Thyroid gland (tissue), 4 donors: ENCODE data around the gene BUD31. TPM values are rescaled to one million over a fixed set of nuclear protein-coding genes. Genes with fewer than 3 reads are reported as not detected.

Experiments
- DNase-seq, 2 donors: peaks; one replicate each; pipeline ENCODE4 v3.0.0-alpha.2; 2019
- H3K27ac ChIP-seq, 3 donors: fragments of 200-600 bp; sonication (generic); 1 replicate in 2 of 3; 2 replicates in 1 of 3; pipeline ENCODE4 v1.5.1; 2016 to 2019; ENCODE audit warnings: mild to moderate bottlenecking in 1 of 3, moderate library complexity in 1 of 3
- H3K27me3 ChIP-seq: fragments of 200-600 bp; sonication (generic); one replicate; pipeline ENCODE4 v1.5.1; 2019
- H3K36me3 ChIP-seq, 2 donors: fragments of 200-600 bp; sonication (generic); one replicate each; pipeline ENCODE4 v1.5.1; 2016 to 2019
- H3K4me1 ChIP-seq, 2 donors: fragments of 200-600 bp; sonication (generic); one replicate each; pipeline ENCODE4 v1.5.1; 2017 to 2019
- H3K4me3 ChIP-seq, 3 donors: fragments of 200-600 bp; sonication (generic); replicated peaks in 1 of 3; 1 replicate in 2 of 3; 2 replicates in 1 of 3; pipeline ENCODE4 v1.5.1; 2016; ENCODE audit warnings: mild to moderate bottlenecking in 1 of 3
- H3K9me3 ChIP-seq: fragments of 200-600 bp; sonication (generic); one replicate; pipeline ENCODE4 v1.5.1; 2017
- POLR2A ChIP-seq, 2 donors: fragments of 450-650 bp; IDR thresholded peaks; one replicate each; pipeline ENCODE4 v1.6.1; 2017; ENCODE audit warnings: antibody characterized with exemption in 2 of 2, mild to moderate bottlenecking in 2 of 2, moderate library complexity in 1 of 2
- WGBS, 2 donors: methylation state at CpG; one replicate each; pipeline ENCODE4 v1.1.5; 2017; 5-methylcytosine and 5-hydroxymethylcytosine counted together
- intact Hi-C: fragments of 100-400 bp; cut with DNase I; formaldehyde crosslinking; loops from one replicate; pipeline ENCODE4 v1.15.1; 2023
- total RNA-seq, 4 donors: library from RNA; depleted of rRNA; stranded (reverse); fragments of >200 nt; gene quantifications; one replicate each; pipeline ENCODE4 v1.2.3, GENCODE V29; 2016
- TF ChIP-seq, protein P1 (sequence below), 6 experiments: fragments of 200-600 bp in 3 of 6; fragments of 450-650 bp in 3 of 6; sonication (generic) in 3 of 6; IDR thresholded peaks; one replicate each; pipeline ENCODE4 v1.5.1; 2016 to 2019; ENCODE audit warnings: antibody characterized with exemption in 6 of 6, mild to moderate bottlenecking in 2 of 6, inconsistent platforms in 1 of 6, moderate library complexity in 1 of 6

Gene BUD31
- total RNA-seq, 4 donors from 2014 or later = 41.9 to 89.1 (median 65.4) TPM

DNA sequence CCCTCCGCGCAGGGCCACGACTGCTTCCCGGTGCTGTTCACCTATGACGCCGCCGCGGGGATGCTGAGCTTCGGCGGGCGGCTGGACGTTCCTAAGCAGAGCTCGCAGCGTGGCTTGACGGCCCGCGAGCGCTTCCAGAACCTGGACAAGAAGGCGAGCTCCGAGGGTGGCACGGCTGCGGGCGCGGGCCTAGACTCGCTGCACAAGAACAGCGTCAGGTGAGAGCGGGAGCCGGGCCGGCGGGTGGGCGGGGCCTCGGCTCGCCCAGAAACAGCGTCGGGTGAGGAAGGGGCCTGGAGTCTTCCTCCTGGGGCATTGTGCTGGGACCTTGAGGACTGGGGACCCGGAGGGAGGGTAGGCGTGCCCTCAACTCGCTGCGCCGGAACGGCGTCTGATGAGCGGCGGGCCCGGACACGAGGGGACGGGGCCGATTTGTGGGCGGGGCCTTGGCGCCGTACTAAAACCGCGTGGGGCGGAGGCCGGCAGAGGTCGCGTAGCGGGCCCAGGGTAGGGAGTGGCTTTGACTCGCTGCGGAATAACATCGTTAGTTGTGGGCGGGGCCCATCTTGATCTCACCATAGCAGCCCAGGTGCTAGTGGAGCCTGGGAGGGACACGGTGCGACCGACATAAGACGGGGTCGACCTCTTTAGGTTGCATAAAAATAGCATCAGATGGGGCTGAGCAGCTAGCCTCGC, 16.0 kb upstream of the BUD31 start:
- intact Hi-C loops = no loop called here
- DNase-seq = peak; percentile 86 to 89
- TF ChIP-seq, protein P1, sequence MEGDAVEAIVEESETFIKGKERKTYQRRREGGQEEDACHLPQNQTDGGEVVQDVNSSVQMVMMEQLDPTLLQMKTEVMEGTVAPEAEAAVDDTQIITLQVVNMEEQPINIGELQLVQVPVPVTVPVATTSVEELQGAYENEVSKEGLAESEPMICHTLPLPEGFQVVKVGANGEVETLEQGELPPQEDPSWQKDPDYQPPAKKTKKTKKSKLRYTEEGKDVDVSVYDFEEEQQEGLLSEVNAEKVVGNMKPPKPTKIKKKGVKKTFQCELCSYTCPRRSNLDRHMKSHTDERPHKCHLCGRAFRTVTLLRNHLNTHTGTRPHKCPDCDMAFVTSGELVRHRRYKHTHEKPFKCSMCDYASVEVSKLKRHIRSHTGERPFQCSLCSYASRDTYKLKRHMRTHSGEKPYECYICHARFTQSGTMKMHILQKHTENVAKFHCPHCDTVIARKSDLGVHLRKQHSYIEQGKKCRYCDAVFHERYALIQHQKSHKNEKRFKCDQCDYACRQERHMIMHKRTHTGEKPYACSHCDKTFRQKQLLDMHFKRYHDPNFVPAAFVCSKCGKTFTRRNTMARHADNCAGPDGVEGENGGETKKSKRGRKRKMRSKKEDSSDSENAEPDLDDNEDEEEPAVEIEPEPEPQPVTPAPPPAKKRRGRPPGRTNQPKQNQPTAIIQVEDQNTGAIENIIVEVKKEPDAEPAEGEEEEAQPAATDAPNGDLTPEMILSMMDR (IDR thresholded peaks at IDR 0.05) = no peak
- peak in 1 of 2 donors; percentile 43 for TF ChIP-seq POLR2A (IDR thresholded peaks at IDR 0.05)

DNA sequence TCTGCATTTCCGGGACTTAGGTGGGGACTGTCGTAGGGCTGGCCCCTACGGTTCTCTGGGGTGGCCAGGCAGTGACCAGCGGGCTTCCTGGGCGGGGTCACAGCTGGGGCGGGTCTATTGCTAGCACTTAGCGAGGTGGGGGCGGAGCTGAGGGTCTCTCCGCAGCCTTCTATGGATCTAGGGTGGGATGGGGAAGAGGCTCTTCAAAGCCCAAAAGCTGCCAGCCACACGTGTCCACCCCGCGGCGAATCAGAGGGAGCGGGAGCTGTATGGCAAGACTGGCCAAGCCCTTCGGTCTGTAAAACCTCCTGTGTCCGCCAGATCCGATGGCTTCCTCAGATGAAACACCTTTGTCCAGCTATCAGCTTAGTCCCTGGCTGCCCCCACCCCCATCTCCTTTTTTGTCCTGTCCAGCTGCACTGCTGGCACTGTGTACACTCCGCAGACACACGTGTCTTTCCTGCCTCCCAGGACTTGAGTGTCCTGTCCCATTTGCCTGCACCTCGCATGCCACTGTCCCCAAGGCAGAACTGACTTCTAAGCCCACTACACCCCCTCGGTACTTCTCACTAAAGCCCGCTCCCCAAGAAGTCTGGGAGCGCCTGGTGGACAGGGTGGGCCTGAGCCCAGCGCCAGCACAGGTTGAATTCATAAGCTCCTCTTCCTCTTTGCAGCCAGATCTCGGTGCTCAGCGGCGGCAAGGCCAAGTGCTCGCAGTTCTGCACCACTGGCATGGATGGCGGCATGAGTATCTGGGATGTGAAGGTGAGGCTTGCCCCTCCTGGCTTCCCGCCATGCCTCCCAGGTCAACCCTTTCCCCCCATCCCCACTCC, 15.2 kb upstream of the BUD31 start:
- H3K27me3 ChIP-seq = no peaks in the 10 kb centered on the region
- peaks cover 53 to 60% of the 10 kb centered on the region in 2 donors for H3K36me3 ChIP-seq
- DNase-seq = peak; percentile 53 to 71
- intact Hi-C loops = no loop called here
- H3K27ac ChIP-seq = peak overlapping the region in 2 of 3 donors; percentile 5 to 61
- peaks cover 6 to 12% of the 10 kb centered on the region in 2 donors for H3K4me1 ChIP-seq
- 24 to 37% methylated on average over 22 of the region's 30 CpGs for WGBS, 2 donors
- peak in 1 of 2 donors; percentile 20 for TF ChIP-seq POLR2A (IDR thresholded peaks at IDR 0.05)
- TF ChIP-seq, protein P1 (IDR thresholded peaks at IDR 0.05) = no peak
- no peaks in the 10 kb centered on the region for H3K9me3 ChIP-seq
- peak overlapping the region; percentile 4 to 58 (median 54) for H3K4me3 ChIP-seq

More for the DNA sequence above, 16.0 kb upstream of the BUD31 start:
- Histone ChIP-seq H3K4me3 (peak overlapping the region; percentile 21 to 58 (median 54)), H3K27me3 (no peaks in the 10 kb centered on the region), H3K36me3 (peaks cover 58 to 59% of the 10 kb centered on the region in 2 donors), H3K4me1 (peaks cover 6 to 12% of the 10 kb centered on the region in 2 donors), H3K27ac (peak overlapping the region in 2 of 3 donors; percentile 5 to 61), H3K9me3 (no peaks in the 10 kb centered on the region)
- 0 to 8% methylated on average over 16 of the region's 68 CpGs for WGBS, 2 donors

DNA sequence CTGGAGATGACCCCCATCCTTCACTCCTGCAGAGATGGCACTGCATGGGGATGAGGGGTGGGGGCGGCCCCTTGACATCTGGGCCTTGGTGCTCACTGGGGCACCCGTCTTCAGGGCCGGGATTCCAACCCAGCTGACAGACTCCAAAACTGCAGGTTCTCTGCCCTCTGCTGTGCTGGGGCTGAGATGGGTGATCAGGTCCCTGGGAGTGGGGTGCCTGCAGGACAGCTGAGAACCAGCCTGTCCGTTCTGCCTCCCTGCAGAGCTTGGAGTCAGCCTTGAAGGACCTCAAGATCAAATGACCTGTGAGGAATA, 14.6 kb upstream of the BUD31 start:
- intact Hi-C loops = no loop called here
- Histone ChIP-seq H3K4me3 (no peak overlapping the region), H3K27me3 (no peaks in the 10 kb centered on the region), H3K4me1 (peaks cover 6 to 12% of the 10 kb centered on the region in 2 donors), H3K27ac (no peak overlapping the region), H3K36me3 (peaks cover 47 to 64% of the 10 kb centered on the region in 2 donors), H3K9me3 (no peaks in the 10 kb centered on the region)
- no peak for DNase-seq
- no peak for TF ChIP-seq POLR2A (IDR thresholded peaks at IDR 0.05)
- TF ChIP-seq, protein P1 (IDR thresholded peaks at IDR 0.05) = no peak
- 92 to 94% methylated on average over 2 to 4 of the region's 4 CpGs for WGBS, 2 donors

DNA sequence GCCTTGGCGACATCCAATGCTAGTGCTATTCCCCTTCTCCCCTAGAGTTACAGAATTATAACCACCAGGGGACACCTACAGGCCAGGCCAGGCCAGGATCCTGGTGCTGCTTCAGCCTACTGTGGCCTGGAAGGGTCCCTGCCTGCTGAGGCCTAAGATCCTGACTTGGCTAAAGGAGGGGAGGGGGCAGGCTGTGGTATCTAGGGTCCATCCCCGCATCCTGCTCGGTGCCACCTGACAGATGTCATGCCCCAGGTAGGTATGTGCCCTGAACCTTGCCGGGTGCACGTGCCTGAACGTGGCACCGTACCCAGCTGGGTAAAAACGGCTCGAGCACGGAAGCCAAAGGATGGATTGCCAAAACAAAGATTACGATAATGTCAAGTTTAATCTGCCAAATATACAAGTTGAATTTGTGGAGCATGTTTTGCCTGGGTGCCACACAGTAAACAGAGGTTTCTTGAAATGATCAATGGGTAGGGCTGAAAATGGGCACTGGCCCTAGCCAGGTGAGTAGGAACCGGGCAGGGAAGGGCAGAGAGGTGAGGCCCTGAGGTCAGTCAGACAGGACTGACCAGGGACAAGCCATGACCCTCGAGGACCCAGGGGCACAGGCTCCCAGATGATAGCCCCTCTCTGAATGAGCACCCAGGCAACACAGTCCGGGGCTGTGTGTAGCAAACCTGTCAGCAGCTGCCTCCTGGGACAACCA, 13.0 kb upstream of the BUD31 start:
- H3K4me3 ChIP-seq = no peak overlapping the region
- intact Hi-C loops = no loop called here
- WGBS, 2 donors = 88 to 95% methylated on average over 12 to 13 of the region's 14 CpGs
- TF ChIP-seq, protein P1 (IDR thresholded peaks at IDR 0.05) = no peak
- no peak for TF ChIP-seq POLR2A (IDR thresholded peaks at IDR 0.05)
- no peak for DNase-seq
- peaks cover 43 to 55% of the 10 kb centered on the region in 2 donors for H3K36me3 ChIP-seq
- H3K4me1 ChIP-seq = peaks cover 6 to 19% of the 10 kb centered on the region in 2 donors
- H3K9me3 ChIP-seq = no peaks in the 10 kb centered on the region
- H3K27ac ChIP-seq = no peak overlapping the region
- no peaks in the 10 kb centered on the region for H3K27me3 ChIP-seq
